IMR-90 (cell line): ENCODE measurements around the gene LSG1. TPM values are rescaled to one million over a fixed set of nuclear protein-coding genes. Genes with fewer than 3 reads are reported as not detected.

Experiments
- ATAC-seq: fragments of 200-7000 bp; cut with Tn5 transposase; 2 replicates; pipeline ENCODE4 v1.9.1; 2020; ENCODE audit warnings: low read depth, mild to moderate bottlenecking, moderate library complexity
- BruUV-seq: library from RNA; stranded (reverse); fragments of 400-500 nt; replicated peaks from 2 replicates; lab custom pipeline; 2021; lab: Mats Ljungman, UMichigan
- CTCF ChIA-PET: fragments of 300-600 bp; formaldehyde crosslinking; extraction: SDS; loops from one replicate; lab custom pipeline; 2021; ENCODE audit warnings: antibody characterized with exemption; lab: Yijun Ruan, JAX
- POLR2A ChIA-PET: fragments of 300-600 bp; sonication (Branson Sonifier 250); formaldehyde crosslinking; loops from one replicate; lab custom pipeline; 2022; ENCODE audit warnings: antibody characterized with exemption; ENCODE audit not compliant: unreplicated experiment; lab: Charles Lee
- DNase-seq: peaks from one replicate; pipeline ENCODE4 v3.0.0; 2013
- H2AFZ ChIP-seq: replicated peaks from 2 replicates; pipeline ENCODE3; 2013; ENCODE audit warnings: low read length, mild to moderate bottlenecking; ENCODE audit not compliant: poor library complexity
- H2AK5ac ChIP-seq: 2 replicates; pipeline ENCODE4 v1.6.1; 2013; ENCODE audit warnings: low read depth, low read length, inconsistent platforms
- H2AK9ac ChIP-seq: replicated peaks from 2 replicates; pipeline ENCODE3; 2013; ENCODE audit warnings: mild to moderate bottlenecking, low read depth, low read length, moderate library complexity; ENCODE audit not compliant: poor library complexity
- H2BK120ac ChIP-seq: 2 replicates; pipeline ENCODE4 v1.6.1; 2013; ENCODE audit warnings: low read depth, low read length, inconsistent platforms
- H2BK15ac ChIP-seq: 3 replicates; pipeline ENCODE4 v1.6.1; 2013; ENCODE audit warnings: low read depth, low read length, inconsistent platforms
- H2BK20ac ChIP-seq: 2 replicates; pipeline ENCODE4 v1.6.1; 2013; ENCODE audit warnings: low read depth, mild to moderate bottlenecking, inconsistent platforms, low read length, moderate library complexity
- H2BK5ac ChIP-seq: 2 replicates; pipeline ENCODE4 v1.6.1; 2013; ENCODE audit warnings: mild to moderate bottlenecking, low read depth, low read length, inconsistent platforms; ENCODE audit not compliant: poor library complexity, severe bottlenecking
- H3K14ac ChIP-seq: replicated peaks from 2 replicates; pipeline ENCODE4 v1.6.1; 2013; ENCODE audit warnings: low read depth, low read length, inconsistent platforms
- H3K18ac ChIP-seq: 2 replicates; pipeline ENCODE4 v1.6.1; 2013; ENCODE audit warnings: low read depth, low read length, control low read depth
- H3K23ac ChIP-seq: 2 replicates; pipeline ENCODE4 v1.6.1; 2013; ENCODE audit warnings: low read depth, low read length, inconsistent platforms
- H3K27ac ChIP-seq: 2 replicates; pipeline ENCODE4 v1.5.1; 2013; ENCODE audit warnings: mild to moderate bottlenecking, control low read depth, low read length; ENCODE audit not compliant: insufficient read depth
- H3K27me3 ChIP-seq: 2 replicates; pipeline ENCODE4 v1.6.1; 2013; ENCODE audit warnings: low read length; ENCODE audit not compliant: control insufficient read depth, insufficient read depth
- H3K36me3 ChIP-seq: 2 replicates; pipeline ENCODE4 v1.6.1; 2013; ENCODE audit warnings: low read length, mixed read lengths; ENCODE audit not compliant: control insufficient read depth, insufficient read depth
- H3K4ac ChIP-seq: 2 replicates; pipeline ENCODE4 v1.6.1; 2013; ENCODE audit warnings: low read depth, low read length, inconsistent platforms
- H3K4me1 ChIP-seq: 2 replicates; pipeline ENCODE4 v1.6.1; 2013; ENCODE audit warnings: low read length, mixed read lengths; ENCODE audit not compliant: control insufficient read depth, insufficient read depth
- H3K4me2 ChIP-seq: 2 replicates; pipeline ENCODE4 v1.6.1; 2013; ENCODE audit warnings: low read depth, mild to moderate bottlenecking, control low read depth, low read length, moderate library complexity
- H3K4me3 ChIP-seq: 2 replicates; pipeline ENCODE4 v1.5.1; 2013; ENCODE audit warnings: low read depth, mild to moderate bottlenecking, control low read depth, low read length, moderate library complexity; ENCODE audit not compliant: insufficient read depth
- H3K56ac ChIP-seq: 2 replicates; pipeline ENCODE4 v1.6.1; 2013; ENCODE audit warnings: low read length, inconsistent platforms; ENCODE audit not compliant: insufficient read depth; ENCODE audit errors: extremely low read depth
- H3K79me1 ChIP-seq, 2 experiments: 2 replicates each; pipeline ENCODE4 v1.6.1; 2013; ENCODE audit warnings: low read length in 2 of 2, inconsistent platforms in 1 of 2, low read depth in 1 of 2
- H3K9ac ChIP-seq: 2 replicates; pipeline ENCODE4 v1.6.1; 2013; ENCODE audit warnings: low read depth, low read length, control low read depth
- H3K9me1 ChIP-seq: 2 replicates; pipeline ENCODE4 v1.6.1; 2013; ENCODE audit warnings: low read length, inconsistent platforms; ENCODE audit not compliant: insufficient read depth
- H3K9me3 ChIP-seq: 2 replicates; pipeline ENCODE4 v1.6.1; 2013; ENCODE audit warnings: low read length; ENCODE audit not compliant: control insufficient read depth, insufficient read depth
- H4K20me1 ChIP-seq: 2 replicates; pipeline ENCODE4 v1.6.1; 2013; ENCODE audit warnings: low read length, inconsistent platforms; ENCODE audit not compliant: insufficient read depth
- H4K5ac ChIP-seq: 2 replicates; pipeline ENCODE4 v1.6.1; 2013; ENCODE audit warnings: mild to moderate bottlenecking, low read depth, low read length, control low read depth
- H4K8ac ChIP-seq, 2 experiments: 2 replicates each; pipeline ENCODE4 v1.6.1; 2013; ENCODE audit warnings: low read depth in 2 of 2, low read length in 2 of 2, control low read depth in 1 of 2, inconsistent platforms in 1 of 2
- H4K91ac ChIP-seq: 2 replicates; pipeline ENCODE4 v1.6.1; 2013; ENCODE audit warnings: low read depth, low read length, inconsistent platforms; ENCODE audit not compliant: insufficient read depth
- CHD1 ChIP-seq: IDR thresholded peaks from 2 replicates; pipeline ENCODE4 v1.6.1; 2012; ENCODE audit warnings: low read depth, low read length, improper control_type of control experiment
- MAFK ChIP-seq: IDR thresholded peaks from 2 replicates; pipeline ENCODE4 v1.6.1; 2012; ENCODE audit warnings: low read depth, low read length, improper control_type of control experiment
- MXI1 ChIP-seq: IDR thresholded peaks from 2 replicates; pipeline ENCODE4 v1.6.1; 2012; ENCODE audit warnings: low read depth, mild to moderate bottlenecking, low read length, moderate library complexity, borderline replicate concordance
- POLR2A ChIP-seq: IDR thresholded peaks from 2 replicates; pipeline ENCODE4 v1.6.1; 2012; ENCODE audit warnings: mild to moderate bottlenecking, low read depth, low read length
- RAD21 ChIP-seq: IDR thresholded peaks from 2 replicates; pipeline ENCODE4 v1.6.1; 2012; ENCODE audit warnings: low read length, improper control_type of control experiment
- RFX5 ChIP-seq: IDR thresholded peaks from 2 replicates; pipeline ENCODE4 v1.8.0; 2012; ENCODE audit warnings: low read depth, mild to moderate bottlenecking, low read length, moderate library complexity
- WGBS, 2 experiments: methylation state at CpG; one replicate each; pipeline versions ENCODE4 v1.1.5 to v1.1.7; 2013; ENCODE audit warnings: missing lambda C conversion rate in 2 of 2; ENCODE audit not compliant: insufficient read length in 1 of 2; ENCODE audit errors: extremely low coverage in 2 of 2; 5-methylcytosine and 5-hydroxymethylcytosine counted together
- dilution Hi-C: fragments of 300-500 bp; cut with HindIII; formaldehyde crosslinking; loops from one replicate; pipeline ENCODE4 v1.14.3; 2018; ENCODE audit warnings: low sequenced_read_pairs; ENCODE audit not compliant: unreplicated experiment
- in situ Hi-C: fragments of 300-500 bp; cut with MboI; formaldehyde crosslinking; loops from 3 replicates; pipeline ENCODE4 v1.14.3; 2019; ENCODE audit warnings: low sequenced_read_pairs, inconsistent platforms, mixed read lengths
- intact Hi-C: fragments of 100-400 bp; cut with micrococcal nuclease; formaldehyde crosslinking; loops from 2 replicates; pipeline ENCODE4 v1.10.0; 2022
- polyA plus RNA-seq, 3 experiments: library from polyadenylated mRNA; depleted of rRNA; stranded (reverse); fragments of >200 nt; gene quantifications; 2 replicates each; pipeline ENCODE4 v1.2.3, GENCODE V29; 2012; ENCODE audit warnings: low replicate concordance in 1 of 3
- total RNA-seq: library from RNA; depleted of rRNA; stranded (reverse); fragments of >200 nt; gene quantifications from 2 replicates; pipeline ENCODE4 v1.2.3, GENCODE V29; 2012
- TF ChIP-seq, protein P1 (sequence below): fragments of 150-350 bp; IDR thresholded peaks from 2 replicates; pipeline ENCODE4 v1.6.1; 2016; ENCODE audit warnings: low read depth, mild to moderate bottlenecking, low read length, moderate library complexity, borderline replicate concordance

LSG1 gene
- total and polyA plus RNA-seq, 2 of the 4 experiments (the other 2 are of a cell fraction): 26.8 to 45.2 TPM

GRCh38 chr3:194682189-194682693 is 10.2 kb upstream of the LSG1 start:
- no CpG with 5 or more reads among the region's 4 CpGs for WGBS, 2 experiments
- BruUV-seq: no TSS peak
- H2BK15ac ChIP-seq: no peak overlapping the region
- no peak overlapping the region for H2AK9ac ChIP-seq
- 0 out of 2 replicates have a peak, but pooled peaks cover 4% of the 10 kb centered on the region for H3K9me1 ChIP-seq
- peak overlapping the region in 1 of 2 experiments; percentile 27; a peak in 2 of 4 replicates for H4K8ac ChIP-seq
- no peak overlapping the region for H3K9ac ChIP-seq
- TF ChIP-seq, protein P1, sequence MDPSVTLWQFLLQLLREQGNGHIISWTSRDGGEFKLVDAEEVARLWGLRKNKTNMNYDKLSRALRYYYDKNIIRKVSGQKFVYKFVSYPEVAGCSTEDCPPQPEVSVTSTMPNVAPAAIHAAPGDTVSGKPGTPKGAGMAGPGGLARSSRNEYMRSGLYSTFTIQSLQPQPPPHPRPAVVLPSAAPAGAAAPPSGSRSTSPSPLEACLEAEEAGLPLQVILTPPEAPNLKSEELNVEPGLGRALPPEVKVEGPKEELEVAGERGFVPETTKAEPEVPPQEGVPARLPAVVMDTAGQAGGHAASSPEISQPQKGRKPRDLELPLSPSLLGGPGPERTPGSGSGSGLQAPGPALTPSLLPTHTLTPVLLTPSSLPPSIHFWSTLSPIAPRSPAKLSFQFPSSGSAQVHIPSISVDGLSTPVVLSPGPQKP: no peak
- TF ChIP-seq POLR2A (no peak), RAD21 (no peak), CHD1 (no peak), MAFK (no peak), RFX5 (no peak), MXI1 (no peak)
- dilution Hi-C loops: no loop called here
- H3K9me3 ChIP-seq: no peaks in the 10 kb centered on the region
- no peak overlapping the region for H3K27ac ChIP-seq
- no peak overlapping the region for H3K56ac ChIP-seq
- no peak overlapping the region for H3K18ac ChIP-seq
- intact Hi-C loops: loop anchor here (1.0 to 2.0 kb wide), 3 partner anchors 424 to 841 kb away; no protein-coding TSS in a partner anchor
- H4K20me1 ChIP-seq: peaks cover 13% of the 10 kb centered on the region
- in situ Hi-C loops: no loop called here
- H2AFZ ChIP-seq: peak overlapping the region; percentile 72
- H3K23ac ChIP-seq: no peak overlapping the region; the same call in 1 of the 2 replicates
- H4K91ac ChIP-seq: no peak overlapping the region
- peak overlapping the region; percentile 14 for H3K4me2 ChIP-seq
- ATAC-seq: no peak
- peaks cover 4% of the 10 kb centered on the region; the same call in 1 of the 2 replicates for H3K36me3 ChIP-seq
- no peak overlapping the region for H3K4me3 ChIP-seq
- no peaks in the 10 kb centered on the region; the same call in 1 of the 2 replicates for H3K27me3 ChIP-seq
- CTCF ChIA-PET: interaction anchor here (0.6 to 2.7 kb wide), 23 partner anchors 10 to 588 kb away, joined by 3 to 27 read pairs (median 4); partner anchors contain the start of genes LSG1 and XXYLT1
- H3K79me1 ChIP-seq: peaks cover 0 to 10% of the 10 kb centered on the region in 2 experiments; a peak in 2 of 4 replicates
- POLR2A ChIA-PET: interaction anchor here (0.8 kb wide), 1 partner anchor 10 kb away, joined by 4 read pairs; no protein-coding TSS in a partner anchor
- 0 out of 2 replicates have a peak overlapping the region, but pooled peaks have one; percentile 12 for H2BK120ac ChIP-seq
- H3K4me1 ChIP-seq: peaks cover 7% of the 10 kb centered on the region
- H2BK20ac ChIP-seq: peak overlapping the region; percentile 5; the same call in 1 of the 2 replicates
- H4K5ac ChIP-seq: no peak overlapping the region
- DNase-seq: no peak
- H3K14ac ChIP-seq: no peak overlapping the region; the same call in 1 of the 2 replicates
- no peak overlapping the region for H2AK5ac ChIP-seq
- no peak overlapping the region for H2BK5ac ChIP-seq
- H3K4ac ChIP-seq: 0 out of 2 replicates have a peak overlapping the region, but pooled peaks have one; percentile 0
